HS-27A (cell line): ENCODE data around the gene KLKB1.
"Not testable (repeated sequence)": the region's sequence is repeated elsewhere in the genome, so short reads cannot be mapped to it uniquely, and the experiment has no call there.

Experiments
- DNase-seq: peaks from one replicate; pipeline ENCODE4 v3.0.0-alpha.2; 2012; ENCODE audit warnings: low read depth, missing footprints

The KLKB1 gene

GRCh38 chr4:186227744-186228513 lies 622 bp downstream of the KLKB1 start:
- no peak for DNase-seq

- no peak for DNase-seq
Measured at GRCh38 chr4:186228514-186228894, 1.2 kb downstream of the KLKB1 start.

GRCh38 chr4:186234367-186234766 lies 7.1 kb downstream of the KLKB1 start:
- no peak for DNase-seq

- no peak for DNase-seq
Measured at GRCh38 chr4:186236126-186236525, 8.8 kb downstream of the KLKB1 start.

GRCh38 chr4:186240452-186240847 lies 13.1 kb downstream of the KLKB1 start:
- no peak for DNase-seq

GRCh38 chr4:186240848-186241491 lies 13.7 kb downstream of the KLKB1 start:
- no peak for DNase-seq

- DNase-seq, result no peak
Measured at GRCh38 chr4:186241616-186242015, 14.3 kb downstream of the KLKB1 start.

GRCh38 chr4:186242031-186242430 lies 14.7 kb downstream of the KLKB1 start:
- not testable (repeated sequence) for DNase-seq

GRCh38 chr4:186243331-186243730 lies 16.0 kb downstream of the KLKB1 start:
- DNase-seq, result no peak

- no peak for DNase-seq
Measured at GRCh38 chr4:186244835-186245234, 17.5 kb downstream of the KLKB1 start.

GRCh38 chr4:186247062-186247752 lies 19.9 kb downstream of the KLKB1 start:
- not testable (repeated sequence) for DNase-seq

- DNase-seq, result no peak
Measured at GRCh38 chr4:186248643-186249042, 21.3 kb downstream of the KLKB1 start.

- DNase-seq, result no peak
Measured at GRCh38 chr4:186249785-186250754, 22.8 kb downstream of the KLKB1 start.

- no peak for DNase-seq
Measured at GRCh38 chr4:186250760-186251159, 23.5 kb downstream of the KLKB1 start.

- no peak for DNase-seq
Measured at GRCh38 chr4:186255122-186255521, 27.8 kb downstream of the KLKB1 start.

GRCh38 chr4:186258216-186258811 lies 31.0 kb downstream of the KLKB1 start:
- no peak for DNase-seq

- DNase-seq, result no peak
Measured at GRCh38 chr4:186260117-186260503, 32.8 kb downstream of the KLKB1 start.

- DNase-seq, result no peak
Measured at GRCh38 chr4:186260504-186261448, 33.5 kb downstream of the KLKB1 start.

- no peak for DNase-seq
Measured at GRCh38 chr4:186264660-186265059, 37.4 kb downstream of the KLKB1 start.

GRCh38 chr4:186265250-186265649 lies 37.9 kb downstream of the KLKB1 start:
- not testable (repeated sequence) for DNase-seq
